Uterus (tissue), 4 donors: ENCODE measurements around the gene LTV1. TPM values are rescaled to one million over a fixed set of nuclear protein-coding genes. Genes with fewer than 3 reads are reported as not detected.

ENCODE experiments used
- small RNA-seq: library from RNA; depleted of rRNA; stranded (forward); fragments of <200 nt; gene quantifications from one replicate; pipeline ENCODE3, GENCODE V24; 2016
- total RNA-seq, 4 donors: library from RNA; depleted of rRNA in 3 of 4; stranded (reverse); fragments of >200 nt in 3 of 4; gene quantifications; one replicate each; pipeline versions ENCODE4 v1.1.0 to v1.2.4, GENCODE V29; 2014 to 2023
- donor health status: DM: yes; HTN: yes; CAD: no.

Gene LTV1
- total RNA-seq, 4 donors from 2014 or later: 5.4 to 28.1 (median 14.2) TPM

Small RNAs within 50 kb of the gene (small RNA-seq; reads per million reads assigned to genes)
- not detected for gene ZC2HC1B

Other genes with a start within 250 kb of the LTV1 start
- 100 to 1,000 TPM in 1 of 4 donors, 10 to 100 TPM in 3; 78.2 to 145 (median 90.1) TPM for gene PHACTR2, start 165.4 kb upstream of the LTV1 start, total RNA-seq
- under 1 TPM in 1 of 4 donors, not detected in 3; 0.35 TPM for gene ZC2HC1B, start 21.1 kb downstream of the LTV1 start, total RNA-seq
- gene PLAGL1, start 164.9 kb downstream of the LTV1 start, total RNA-seq: 10 to 100 TPM in 3 of 4 donors, 1 to 10 TPM in 1; 8.7 to 76.9 (median 29.3) TPM